ENCODE measurements around the gene IMMT.

Gene IMMT

DNA sequence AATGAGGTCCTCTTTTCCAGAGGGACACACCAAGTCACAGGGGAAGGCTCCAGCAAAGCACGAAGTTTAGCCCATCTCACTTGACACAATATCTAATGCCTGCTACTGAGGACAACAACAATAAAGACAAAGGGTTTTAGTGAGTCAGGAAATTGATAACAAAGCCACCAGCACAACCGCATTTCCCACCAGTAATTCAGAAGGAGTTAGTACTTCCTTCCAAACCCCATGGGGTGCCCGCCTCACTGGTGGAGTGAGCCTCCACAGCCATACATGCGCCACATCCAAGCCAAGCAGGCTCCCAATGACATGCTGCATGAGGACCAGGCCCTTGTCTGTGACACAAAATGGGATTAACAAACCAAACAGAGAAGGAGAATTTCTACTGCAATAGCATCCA, 44.1 kb upstream of the IMMT start:
- in situ Hi-C loops (cut with MboI; ENCODE audit: low pct_unique_long_range_greater_than_20kb, low sequenced_read_pairs, unreplicated experiment), result no loop called here
- DNase-seq (ENCODE audit: low spot score), result no peak
- TF ChIP-seq, protein P1, sequence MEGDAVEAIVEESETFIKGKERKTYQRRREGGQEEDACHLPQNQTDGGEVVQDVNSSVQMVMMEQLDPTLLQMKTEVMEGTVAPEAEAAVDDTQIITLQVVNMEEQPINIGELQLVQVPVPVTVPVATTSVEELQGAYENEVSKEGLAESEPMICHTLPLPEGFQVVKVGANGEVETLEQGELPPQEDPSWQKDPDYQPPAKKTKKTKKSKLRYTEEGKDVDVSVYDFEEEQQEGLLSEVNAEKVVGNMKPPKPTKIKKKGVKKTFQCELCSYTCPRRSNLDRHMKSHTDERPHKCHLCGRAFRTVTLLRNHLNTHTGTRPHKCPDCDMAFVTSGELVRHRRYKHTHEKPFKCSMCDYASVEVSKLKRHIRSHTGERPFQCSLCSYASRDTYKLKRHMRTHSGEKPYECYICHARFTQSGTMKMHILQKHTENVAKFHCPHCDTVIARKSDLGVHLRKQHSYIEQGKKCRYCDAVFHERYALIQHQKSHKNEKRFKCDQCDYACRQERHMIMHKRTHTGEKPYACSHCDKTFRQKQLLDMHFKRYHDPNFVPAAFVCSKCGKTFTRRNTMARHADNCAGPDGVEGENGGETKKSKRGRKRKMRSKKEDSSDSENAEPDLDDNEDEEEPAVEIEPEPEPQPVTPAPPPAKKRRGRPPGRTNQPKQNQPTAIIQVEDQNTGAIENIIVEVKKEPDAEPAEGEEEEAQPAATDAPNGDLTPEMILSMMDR (IDR thresholded peaks at IDR 0.05; ENCODE audit: extremely low read depth, insufficient read depth, missing control alignments), result no peak

DNA sequence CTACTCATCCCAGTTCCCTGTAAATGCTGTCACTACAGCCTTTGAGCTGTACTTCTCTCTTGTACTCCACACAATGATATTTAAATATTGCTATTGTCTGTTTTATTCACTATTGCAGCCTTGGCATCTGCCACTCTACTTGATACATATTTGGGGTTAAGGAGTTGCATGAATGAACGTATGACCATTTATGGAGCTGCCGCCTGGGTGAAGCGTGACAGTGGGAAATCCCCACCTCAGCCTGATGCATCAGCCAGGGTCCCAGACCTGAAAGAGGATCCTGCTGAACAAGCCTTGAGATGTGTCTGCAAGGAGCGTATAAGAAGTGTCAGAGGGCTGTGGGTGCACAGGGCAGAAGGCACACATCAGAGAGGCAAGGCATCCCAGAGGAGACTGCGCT, 43.1 kb upstream of the IMMT start:
- TF ChIP-seq, protein P1 (IDR thresholded peaks at IDR 0.05; ENCODE audit: extremely low read depth, insufficient read depth, missing control alignments), result no peak
- in situ Hi-C loops (cut with MboI; ENCODE audit: low pct_unique_long_range_greater_than_20kb, low sequenced_read_pairs, unreplicated experiment), result no loop called here
- DNase-seq (ENCODE audit: low spot score), result peak; percentile 74

DNA sequence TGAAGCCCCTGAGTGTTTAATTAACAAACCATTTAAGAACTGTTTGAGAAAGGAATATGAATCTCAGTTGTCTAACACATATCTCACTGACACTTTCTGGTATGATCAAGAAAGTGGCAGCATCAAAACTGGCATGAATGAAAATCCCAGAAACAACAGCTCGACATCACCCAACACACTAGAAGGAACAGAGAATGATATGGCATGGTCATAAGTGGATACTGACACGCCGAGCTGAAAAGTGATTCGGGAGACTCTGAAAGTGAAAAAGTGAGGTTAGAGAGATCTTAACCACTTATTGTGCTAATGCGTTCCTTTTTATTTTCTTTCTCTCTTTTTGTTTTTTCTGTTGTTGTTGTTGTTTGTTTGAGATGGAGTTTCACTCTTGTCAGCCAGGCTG, 41.9 kb upstream of the IMMT start:
- TF ChIP-seq, protein P1 (IDR thresholded peaks at IDR 0.05; ENCODE audit: extremely low read depth, insufficient read depth, missing control alignments), result no peak
- DNase-seq (ENCODE audit: low spot score), result no peak
- in situ Hi-C loops (cut with MboI; ENCODE audit: low pct_unique_long_range_greater_than_20kb, low sequenced_read_pairs, unreplicated experiment), result no loop called here

DNA sequence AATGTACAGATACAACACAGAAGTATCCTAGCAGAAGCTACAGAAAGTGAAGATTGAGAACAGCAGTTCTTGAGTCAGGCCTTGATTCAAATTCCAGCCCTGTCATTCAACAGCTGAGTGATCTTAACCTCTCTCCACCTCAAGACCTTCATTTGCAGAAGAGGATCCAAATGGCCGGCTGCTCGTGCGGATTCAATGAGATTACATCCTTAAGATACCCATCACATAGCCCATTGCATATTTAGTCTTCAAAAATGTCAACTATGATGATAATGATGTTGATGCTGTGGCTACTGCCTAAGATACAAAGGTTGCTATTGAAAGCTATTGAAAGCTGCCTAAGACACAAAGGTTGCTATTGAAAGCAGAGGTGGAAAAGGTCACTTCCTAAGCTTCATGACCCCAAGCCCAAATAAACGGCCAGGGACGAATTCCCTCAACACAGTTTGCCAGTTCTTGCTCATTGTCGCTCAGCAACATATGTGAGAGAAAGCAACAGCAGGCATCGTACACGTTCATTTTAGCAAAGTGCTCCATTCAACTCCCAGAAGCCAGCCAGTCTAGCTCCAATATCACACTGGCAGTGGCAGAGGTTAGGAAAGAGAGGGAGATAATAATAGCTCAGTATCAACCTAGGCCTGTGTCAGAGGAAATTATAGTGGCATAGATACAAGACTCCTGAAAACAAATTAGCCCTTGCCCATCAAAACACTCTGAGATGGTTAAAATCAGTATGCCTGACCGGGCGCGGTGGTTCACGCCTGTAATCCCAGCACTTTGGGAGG, 40.1 kb upstream of the IMMT start:
- no peak for DNase-seq (ENCODE audit: low spot score)
- in situ Hi-C loops (cut with MboI; ENCODE audit: low pct_unique_long_range_greater_than_20kb, low sequenced_read_pairs, unreplicated experiment), result no loop called here
- TF ChIP-seq, protein P1 (IDR thresholded peaks at IDR 0.05; ENCODE audit: extremely low read depth, insufficient read depth, missing control alignments), result no peak

DNA sequence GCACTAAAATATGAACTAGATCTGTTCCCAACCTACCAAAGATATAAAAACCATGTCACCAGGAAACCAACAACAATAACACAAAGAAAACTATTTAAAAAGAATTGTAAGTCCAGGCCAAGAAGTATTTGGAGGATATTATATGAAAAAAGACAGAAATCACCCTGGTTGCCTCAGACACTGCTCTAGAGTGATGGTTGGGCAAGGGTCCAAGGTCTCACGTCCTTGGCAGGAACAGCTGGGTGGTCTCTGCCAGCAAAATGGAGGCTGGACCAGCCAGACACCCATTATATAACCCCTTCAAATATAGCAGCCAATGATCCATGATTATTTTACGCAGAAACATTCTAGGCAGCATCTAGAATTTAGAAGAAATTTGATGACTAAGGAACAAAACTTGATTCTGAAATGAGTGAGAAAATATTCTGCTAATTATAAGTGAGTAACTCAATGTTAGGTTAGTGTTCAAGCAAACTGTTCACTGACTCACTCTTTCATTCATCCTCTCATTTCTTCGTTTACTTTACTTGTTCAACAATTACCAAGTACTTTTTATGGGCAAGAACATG, 39.4 kb upstream of the IMMT start:
- DNase-seq (ENCODE audit: low spot score), result no peak
- TF ChIP-seq, protein P1 (IDR thresholded peaks at IDR 0.05; ENCODE audit: extremely low read depth, insufficient read depth, missing control alignments), result no peak
- in situ Hi-C loops (cut with MboI; ENCODE audit: low pct_unique_long_range_greater_than_20kb, low sequenced_read_pairs, unreplicated experiment), result no loop called here

DNA sequence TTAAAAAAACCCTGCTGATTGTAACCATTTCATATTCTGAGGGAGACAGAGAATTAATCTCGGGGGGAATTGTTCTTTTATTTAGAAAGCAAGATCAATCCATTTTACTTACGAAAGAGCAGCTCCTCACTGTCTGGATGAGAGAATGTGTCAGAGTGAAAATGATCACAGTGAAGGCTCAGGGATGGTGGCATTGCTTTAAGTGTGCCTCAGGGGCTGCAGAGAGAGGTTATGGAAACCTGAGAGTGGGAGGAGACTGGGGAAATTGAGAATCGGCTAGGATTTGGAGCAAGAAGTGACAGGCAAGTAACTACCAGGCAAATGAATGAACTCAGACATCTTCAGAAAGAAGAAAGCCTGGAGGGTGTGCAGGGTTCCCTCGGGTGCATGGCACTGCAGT, 38.2 kb upstream of the IMMT start:
- in situ Hi-C loops (cut with MboI; ENCODE audit: low pct_unique_long_range_greater_than_20kb, low sequenced_read_pairs, unreplicated experiment), result no loop called here
- TF ChIP-seq, protein P1 (IDR thresholded peaks at IDR 0.05; ENCODE audit: extremely low read depth, insufficient read depth, missing control alignments), result no peak
- no peak for DNase-seq (ENCODE audit: low spot score)

All from GM13977 (cell line).